ENCODE results near the gene OSTF1.

Gene OSTF1

DNA sequence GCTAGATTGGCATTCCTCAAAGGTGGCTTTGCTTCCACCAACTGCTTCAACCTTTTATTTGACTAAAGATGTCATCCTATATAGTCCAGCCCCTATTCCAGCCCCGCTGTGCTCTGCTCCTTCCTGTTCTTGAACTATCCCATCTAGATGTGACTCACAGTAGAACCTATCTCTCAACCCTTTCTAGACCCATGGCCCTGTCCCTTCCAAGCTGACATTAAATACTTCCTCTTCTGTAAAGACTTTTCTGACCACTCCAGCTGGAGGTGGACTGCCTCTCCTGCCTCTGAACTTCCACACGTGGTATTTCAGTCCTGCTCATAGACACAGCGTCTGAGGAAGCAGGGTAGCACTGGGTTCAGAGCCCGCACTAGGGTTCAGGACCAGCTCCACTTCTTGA lies 32.4 kb downstream of the OSTF1 start:
- DNase-seq (ENCODE audit: low read depth, low spot score), result no peak

DNA sequence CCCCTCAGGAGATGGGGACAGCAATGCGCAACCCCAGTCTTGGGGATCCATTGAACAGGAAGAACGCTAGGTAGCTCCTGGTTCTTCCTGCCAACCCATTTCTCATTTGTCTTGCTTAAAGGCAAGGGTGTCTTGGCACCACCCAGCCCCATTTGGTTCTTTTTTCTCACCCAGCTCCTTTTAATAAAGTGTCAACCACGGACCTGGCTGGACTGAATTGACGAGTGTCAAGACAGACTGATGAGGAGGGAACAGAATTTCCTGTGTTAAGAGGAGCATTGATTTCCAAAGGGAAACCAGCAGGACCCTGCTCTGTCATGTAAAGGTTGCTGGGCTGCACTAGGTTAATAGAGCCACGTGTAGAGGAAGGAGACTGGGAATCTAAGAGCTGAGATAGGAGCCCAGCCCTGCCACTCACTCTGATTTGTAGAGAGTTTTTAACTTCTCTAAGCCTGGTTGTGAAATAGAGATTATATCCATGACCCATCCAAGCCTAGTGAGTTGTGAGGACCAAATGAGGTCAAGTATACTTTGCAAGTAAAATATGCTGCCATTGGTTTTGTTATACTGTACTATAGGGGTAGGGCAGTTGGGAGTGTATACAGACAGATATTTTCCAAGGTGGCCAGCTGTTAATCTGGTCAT lies 33.7 kb downstream of the OSTF1 start:
- DNase-seq (ENCODE audit: low read depth, low spot score), result no peak

DNA sequence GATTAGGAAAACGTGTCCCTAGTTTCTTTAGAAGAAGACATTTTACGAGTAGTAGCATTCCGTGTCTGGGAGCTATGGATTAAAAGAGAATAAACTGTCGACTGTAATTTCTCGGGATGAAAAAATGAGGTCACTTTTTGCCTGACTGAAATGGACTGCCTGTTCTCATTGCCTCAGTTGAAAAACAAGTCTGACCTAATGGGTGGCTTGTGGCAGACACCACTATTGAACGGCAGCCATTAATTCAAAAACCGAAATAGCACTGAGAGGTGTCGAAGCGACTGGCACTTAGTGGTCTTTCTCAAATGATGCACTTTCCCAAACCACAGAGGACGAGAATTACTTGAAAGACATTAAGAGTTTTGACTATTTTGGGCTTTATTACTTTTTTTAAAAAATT lies 35.4 kb downstream of the OSTF1 start:
- no peak for DNase-seq (ENCODE audit: low read depth, low spot score)

DNA sequence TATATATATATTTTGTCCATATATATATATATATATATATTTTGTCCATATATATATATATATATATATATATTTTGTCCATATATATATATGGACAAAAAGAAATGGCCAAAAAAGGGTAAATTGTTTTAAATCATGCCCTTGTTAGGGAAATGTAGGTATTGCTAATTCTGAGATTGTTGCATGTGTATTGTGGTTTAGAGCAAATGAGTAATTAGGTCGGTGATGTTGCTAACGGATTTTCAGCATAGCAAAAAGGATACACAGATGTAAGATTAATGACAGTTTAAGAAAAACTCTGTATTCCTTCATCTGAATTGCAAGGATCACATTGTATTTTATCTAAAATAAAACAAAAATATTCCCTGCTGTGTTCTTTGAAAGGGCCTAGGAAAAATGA lies 40.2 kb downstream of the OSTF1 start:
- no peak for DNase-seq (ENCODE audit: low read depth, low spot score)

DNA sequence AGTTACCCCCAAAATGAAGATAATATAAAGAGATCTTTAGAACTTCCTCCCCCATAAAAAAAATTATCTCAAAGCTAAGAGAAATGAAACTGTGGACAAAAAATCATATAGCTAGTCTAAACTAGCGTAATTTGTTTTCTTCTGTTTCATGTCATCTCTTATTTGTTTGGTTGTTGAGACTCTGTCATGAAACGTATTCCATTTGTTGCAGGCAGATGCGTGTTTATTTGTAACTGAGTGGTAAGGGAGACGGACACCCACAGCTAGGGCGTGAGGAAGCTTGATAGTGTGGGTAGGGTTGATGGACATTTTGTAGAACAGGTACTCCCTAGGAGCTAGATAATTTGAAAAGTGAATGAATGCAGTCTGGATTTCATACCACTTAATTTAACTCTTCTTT lies 41.9 kb downstream of the OSTF1 start:
- no peak for DNase-seq (ENCODE audit: low read depth, low spot score)

DNA sequence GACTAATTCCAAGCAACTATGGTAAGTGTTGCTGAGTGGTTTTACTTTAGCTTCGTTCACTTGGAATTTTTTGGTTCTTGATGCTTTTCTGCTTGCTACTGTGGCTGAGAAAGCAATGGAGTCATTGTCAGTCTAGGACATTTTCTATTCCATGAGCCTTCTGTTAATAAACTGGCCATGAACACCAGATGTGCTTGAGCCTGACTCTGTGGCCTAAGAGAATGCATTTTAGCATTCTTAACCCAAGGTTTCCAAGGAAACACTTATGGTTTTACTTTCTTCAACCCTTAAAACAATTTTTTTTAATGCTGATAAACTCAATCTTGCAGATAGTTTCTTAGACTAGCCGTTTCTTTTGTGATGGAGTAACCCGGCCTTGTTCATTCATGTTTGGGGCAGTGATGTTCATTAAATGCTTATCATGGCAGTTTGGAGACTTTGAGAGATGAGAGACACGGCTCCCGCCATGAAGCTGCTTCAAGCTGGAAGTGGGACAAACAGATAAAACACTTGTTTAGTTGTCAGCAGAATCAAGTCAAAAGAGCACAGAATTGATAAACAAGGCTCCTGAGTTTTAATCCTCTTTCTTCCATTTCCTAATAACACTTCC lies 42.4 kb downstream of the OSTF1 start:
- no peak for DNase-seq (ENCODE audit: low read depth, low spot score)

DNA sequence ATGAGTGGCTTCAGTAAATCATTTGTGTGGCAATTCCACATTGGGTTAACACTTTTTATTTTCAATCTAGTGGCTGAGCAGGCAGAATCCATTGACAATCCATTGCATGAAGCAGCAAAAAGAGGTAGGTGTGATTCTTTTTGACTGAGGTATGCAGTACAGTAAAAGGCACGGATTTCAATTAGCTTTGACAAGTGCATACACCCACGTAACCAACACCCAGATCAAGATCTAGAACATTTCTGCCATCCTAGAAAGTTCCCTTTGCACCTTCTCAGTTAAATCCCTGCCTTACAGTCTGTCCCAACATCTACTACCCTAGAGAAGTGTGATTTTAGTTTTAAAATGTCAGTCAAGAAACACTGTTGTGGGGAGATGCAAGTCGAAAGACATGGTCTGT lies 43.4 kb downstream of the OSTF1 start:
- DNase-seq (ENCODE audit: low read depth, low spot score), result no peak

DNA sequence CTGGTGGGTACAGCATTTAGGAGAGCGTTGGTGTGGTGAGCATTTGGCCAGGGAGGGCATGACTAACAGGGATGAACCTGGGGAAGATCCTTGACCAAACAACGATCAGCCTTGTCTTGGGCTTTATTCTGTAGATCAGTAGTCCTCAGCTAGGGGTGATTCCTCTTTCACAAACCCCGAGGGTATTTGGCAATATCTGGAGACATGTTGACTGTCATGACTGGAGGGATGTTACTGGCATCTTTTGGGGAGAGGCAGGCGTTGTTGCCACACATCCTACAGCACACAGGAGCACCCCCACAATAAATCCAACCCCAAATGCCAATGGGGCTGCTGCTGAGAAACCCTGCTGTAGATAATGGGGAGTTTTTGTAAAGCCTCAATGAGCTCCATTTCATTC lies 43.9 kb downstream of the OSTF1 start:
- DNase-seq (ENCODE audit: low read depth, low spot score), result no peak

DNA sequence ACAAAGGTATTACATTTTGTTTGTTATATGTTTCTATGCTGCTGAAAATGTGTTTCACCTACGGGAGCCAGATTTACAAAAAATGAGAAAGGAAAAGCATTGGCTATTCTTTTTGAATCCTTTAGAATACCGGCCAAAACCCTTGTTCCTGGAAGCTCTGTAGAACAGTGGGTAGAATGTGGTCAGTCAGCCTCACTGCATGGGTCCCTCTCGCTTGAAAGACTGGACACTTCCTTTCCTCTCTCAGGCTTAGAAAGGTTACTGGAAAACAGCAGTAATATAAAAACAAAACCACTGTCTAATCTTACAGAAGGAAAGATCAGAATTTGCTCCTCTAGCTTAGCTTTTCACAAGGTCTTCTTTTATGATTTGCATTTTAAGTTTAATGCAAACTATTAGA lies 45.1 kb downstream of the OSTF1 start:
- DNase-seq (ENCODE audit: low read depth, low spot score), result peak; percentile 41

DNA sequence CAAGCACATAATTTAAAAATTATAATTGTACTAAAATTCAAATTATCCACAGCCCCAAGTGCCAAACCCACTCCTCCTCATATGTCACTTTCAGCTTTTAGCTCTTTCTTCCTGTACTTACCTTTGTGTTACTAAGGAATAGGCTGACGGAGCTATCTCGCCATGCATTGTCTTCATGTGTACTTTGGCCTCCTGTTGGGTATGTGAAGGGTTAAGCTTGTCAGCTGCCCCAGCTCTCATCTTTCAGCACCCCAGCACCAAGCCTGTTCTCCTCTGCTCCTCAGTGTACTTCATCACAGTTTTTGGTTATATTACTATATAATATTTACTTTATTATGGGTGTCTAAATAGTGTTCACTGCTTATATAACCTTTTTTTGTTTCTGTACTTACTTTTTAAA lies 46.2 kb downstream of the OSTF1 start:
- DNase-seq (ENCODE audit: low read depth, low spot score), result no peak

DNA sequence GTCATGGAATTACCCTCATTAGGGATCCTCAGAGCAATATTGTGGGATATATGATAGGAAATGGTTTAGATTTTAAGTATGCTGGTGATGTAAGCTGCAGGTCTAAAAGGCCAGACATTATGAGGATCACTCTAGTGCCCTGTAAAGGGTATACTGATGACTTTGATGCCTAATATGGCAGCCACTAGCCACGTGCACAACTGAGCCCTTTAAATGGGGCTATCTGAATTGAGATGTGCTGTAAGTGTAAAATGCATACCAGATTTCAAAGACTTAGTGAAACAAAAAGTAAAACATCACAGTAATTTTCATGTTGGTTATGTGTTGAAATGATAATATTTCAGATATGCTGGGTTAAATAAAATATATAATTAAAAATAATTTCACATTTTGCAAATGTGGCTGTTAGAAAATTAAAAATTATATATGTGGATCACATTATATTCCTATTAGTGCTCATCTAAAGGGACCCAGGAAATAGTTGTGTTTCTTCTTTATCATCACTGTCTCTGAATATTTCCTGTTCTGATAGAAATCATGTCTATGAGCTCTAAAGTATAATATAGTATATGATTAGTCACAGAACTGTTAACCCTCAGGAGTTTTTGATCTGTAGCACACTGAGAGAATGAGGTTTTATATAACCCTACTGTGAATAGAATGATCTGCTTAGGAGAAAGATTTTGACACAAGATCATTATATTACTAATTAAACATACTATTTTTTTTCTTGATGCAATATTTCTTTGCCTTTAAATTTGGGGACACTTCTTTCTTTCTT lies 50.1 kb downstream of the OSTF1 start:
- DNase-seq (ENCODE audit: low read depth, low spot score), result no peak

DNA sequence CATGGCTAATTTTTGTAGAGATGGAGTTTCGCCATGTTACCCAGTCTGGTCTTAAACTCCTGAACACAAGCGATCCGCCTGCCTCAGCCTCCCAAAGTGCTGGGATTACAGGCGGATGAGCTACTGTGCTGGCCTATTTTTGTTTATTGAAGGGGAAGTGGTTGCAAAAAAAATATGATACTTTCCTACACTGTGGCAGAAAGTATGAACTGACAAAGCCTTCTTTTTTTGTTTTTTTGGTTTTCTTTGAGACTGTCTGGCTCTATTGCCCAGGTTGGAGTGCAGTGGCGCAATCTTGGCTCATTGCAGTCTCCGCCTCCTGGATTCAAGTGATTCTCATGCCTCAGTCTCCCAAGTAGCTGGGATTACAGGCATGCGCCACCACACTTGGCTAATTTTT lies 50.9 kb downstream of the OSTF1 start:
- DNase-seq (ENCODE audit: low read depth, low spot score), result no peak

DNA sequence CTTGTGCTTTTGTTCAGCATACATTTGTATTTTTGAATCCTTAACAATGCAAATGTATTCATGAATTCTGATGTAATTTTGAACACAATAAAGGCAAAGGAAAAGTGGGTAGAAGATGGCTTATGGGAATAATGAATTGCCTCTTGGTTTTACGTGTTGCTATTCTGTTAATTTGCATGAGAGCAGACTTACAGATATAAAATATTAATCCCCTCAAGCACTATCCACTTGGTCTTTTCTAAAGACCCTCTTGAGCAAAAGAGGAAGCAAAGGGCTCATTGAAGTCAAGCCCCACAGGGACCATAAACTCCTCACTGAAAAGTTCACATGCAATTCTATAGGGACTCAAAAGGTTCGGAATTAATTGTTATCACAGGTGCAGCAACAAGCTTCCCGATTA lies 51.9 kb downstream of the OSTF1 start:
- DNase-seq (ENCODE audit: low read depth, low spot score), result no peak

DNA sequence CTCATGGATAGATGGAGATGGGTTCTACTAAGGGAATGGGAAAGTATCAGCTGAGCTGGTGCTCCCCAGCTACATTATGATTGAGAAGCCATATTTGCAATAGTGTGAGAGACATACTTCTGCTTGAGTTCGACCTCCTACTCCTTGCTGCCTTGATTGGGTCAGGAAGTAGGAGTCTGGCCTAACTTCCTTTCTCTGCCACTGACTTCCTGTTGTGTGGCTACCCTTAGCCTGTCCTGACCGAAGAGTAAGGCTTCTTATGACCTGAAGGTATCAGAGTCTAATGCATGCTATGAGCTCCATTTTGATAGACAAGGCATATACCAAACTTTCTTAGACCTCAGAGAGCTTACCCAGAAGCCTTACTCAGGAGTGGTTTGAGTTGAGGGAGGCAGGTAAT lies 53.9 kb downstream of the OSTF1 start:
- no peak for DNase-seq (ENCODE audit: low read depth, low spot score)

DNA sequence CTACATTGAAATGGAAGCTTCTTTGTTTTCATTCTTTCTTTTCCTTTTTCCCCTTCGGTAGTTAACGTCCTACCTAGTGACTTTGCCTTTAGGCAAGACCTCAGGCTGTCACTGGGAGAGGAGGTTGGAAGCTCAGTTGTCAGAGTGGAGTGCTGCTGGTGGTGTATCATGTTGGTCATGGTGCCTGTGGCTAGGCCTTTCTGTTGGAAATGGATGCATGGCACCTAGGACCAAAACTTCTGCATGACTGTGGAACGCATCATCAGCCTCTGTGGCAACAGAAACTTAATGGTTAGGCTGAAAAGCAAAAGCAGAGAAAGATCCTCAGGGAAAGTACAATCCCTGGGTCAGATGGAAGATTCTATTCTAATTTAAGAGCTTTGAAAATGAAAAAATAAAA lies 57.9 kb downstream of the OSTF1 start:
- DNase-seq (ENCODE audit: low read depth, low spot score), result peak; percentile 69

DNA sequence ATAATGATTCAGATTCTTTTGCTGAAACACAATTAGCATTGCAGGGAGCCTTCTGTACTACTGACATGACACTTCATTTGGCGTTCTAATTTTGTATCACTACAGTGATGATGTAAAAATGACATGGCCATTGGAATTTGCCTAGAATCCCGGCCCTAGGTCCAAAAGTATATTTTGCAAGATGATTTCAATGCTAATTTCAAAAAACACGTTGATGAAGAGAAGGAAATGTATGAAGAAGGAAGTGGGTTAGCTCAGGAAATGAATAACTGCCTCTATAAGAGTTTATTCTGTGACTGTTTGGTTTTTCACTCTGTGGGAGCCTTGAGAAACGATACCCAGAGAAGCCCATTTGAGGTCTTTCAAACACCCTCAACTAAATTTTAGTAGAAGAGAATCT lies 59.3 kb downstream of the OSTF1 start:
- peak; percentile 9 for DNase-seq (ENCODE audit: low read depth, low spot score)

DNA sequence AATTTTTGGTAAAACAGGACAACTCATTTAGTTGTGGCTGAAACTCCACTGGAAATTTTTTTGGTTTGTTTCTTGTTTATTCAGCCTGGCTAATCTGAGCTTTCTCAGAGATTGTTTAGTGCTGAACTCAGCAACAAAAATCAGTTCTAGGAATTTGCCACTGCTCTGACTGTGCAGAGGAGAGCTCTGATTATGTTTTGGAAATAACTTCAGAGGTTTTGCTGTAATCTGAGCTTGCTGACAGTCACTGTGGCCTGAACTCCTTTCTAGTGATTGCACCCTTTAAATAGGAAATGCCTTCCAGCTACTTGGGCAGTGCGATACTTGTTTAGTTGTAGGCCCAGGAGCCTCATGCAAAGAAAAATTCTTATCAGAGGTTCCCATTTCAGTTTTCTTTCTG lies 60.2 kb downstream of the OSTF1 start:
- peak; percentile 93 for DNase-seq (ENCODE audit: low read depth, low spot score)

DNA sequence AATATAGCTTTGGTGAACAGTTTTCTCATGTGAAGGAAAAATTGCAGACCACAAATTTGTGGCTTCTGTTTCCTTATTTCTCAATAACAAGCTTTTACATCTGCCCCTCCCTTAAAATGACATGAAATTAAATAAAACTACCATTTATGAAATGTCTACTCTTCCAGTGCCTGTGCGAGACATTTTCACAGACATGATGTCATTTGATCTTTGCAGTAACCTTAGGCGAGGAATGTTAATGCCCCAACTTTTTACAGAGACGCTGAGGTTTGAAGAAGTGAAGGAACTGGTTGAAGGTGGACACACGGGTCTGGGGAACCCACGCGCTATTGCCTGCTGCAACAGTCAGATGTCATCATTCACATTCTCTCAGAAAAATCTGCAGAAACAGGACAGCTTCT lies 61.5 kb downstream of the OSTF1 start:
- DNase-seq (ENCODE audit: low read depth, low spot score), result peak; percentile 3

DNA sequence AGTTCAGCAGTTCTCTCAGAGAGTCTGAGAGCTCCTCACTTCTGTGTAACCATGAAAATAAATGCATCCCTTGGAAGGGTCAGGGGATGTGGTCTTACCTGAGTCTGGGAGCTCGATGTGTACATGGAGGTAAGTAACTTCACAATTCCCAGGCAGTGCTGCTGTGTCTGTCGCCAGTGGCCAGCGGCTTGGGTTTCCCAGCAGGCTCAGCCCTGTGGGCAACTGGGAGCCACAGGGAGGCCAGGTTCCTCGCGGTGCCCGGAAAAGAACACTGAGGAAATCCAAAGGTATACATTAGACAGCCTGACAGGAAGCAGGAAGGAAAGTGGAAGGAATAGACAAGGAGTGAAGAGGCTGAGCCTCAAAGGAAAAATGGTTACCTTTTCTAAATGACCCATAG lies 62.2 kb downstream of the OSTF1 start:
- DNase-seq (ENCODE audit: low read depth, low spot score), result no peak

DNA sequence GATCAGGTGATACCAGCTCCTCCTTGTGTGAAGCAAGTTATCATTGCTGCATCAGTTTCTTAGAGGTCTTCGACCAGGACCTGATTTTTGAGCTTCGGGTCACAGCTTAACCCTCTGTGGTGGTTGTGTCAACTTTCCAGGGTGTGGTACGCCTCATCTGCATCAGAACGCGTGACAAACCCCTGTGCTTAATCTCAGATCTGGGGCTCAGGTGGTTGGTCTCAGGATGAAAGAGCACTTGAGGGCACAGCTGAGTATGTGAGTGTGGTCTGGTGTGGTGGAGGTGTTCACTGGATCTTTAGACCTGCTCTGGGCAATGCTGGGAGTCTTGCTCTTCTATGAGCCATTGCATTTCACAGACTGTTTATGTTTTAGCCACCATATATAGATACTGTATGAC lies 64.1 kb downstream of the OSTF1 start:
- DNase-seq (ENCODE audit: low read depth, low spot score), result no peak

DNA sequence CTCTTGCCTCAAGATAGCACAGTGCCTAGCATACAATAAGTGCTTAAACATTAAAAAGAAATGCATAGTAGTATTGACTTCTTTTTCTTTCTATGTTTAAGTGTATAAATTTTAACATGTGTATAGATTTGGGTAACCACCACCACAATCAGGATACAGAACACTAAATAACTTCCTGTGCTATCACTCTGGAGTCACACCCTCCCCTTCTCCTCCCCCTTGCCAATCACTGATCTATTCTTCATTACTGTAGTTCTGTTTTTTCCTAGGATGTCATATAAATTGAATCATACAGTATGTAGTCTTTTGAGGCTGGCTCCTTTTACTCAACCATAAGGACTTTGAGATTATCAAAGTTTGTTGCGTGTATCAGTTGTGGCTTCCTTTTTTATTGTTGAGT lies 68.5 kb downstream of the OSTF1 start:
- no peak for DNase-seq (ENCODE audit: low read depth, low spot score)

DNA sequence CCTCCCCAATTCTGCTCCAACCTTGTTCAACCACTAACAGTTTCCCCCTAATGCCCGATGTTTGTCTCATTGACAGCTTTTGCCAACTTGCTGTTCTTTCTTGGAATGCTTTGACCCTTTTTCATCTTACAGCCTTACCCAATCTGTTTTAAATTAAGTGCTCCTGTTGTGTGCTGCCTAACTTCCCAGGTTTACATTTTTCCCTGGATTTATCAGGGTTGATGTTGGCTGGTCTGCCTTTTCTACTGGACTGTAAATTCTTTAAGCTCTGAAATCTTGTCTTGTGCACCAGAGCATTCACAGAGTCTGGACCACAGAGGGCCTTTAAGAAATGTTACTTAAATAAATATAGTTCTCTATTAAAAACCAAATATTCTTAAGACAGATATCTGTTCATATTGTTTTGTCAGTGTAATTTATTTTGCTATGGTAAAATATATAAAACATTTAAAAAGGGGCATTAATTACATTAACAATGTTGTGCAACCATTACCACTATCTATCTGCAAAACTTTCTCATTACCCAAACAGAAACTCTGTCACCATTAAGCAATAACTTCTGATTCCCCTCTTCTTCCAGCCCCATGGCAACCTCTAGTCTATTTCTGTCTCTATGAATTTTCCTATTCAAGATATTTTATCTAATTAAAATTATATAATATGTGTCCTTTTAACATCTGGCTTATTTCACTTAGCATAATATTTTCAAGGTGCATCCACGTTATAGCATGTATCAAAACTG lies 73.0 kb downstream of the OSTF1 start:
- DNase-seq (ENCODE audit: low read depth, low spot score), result no peak

DNA sequence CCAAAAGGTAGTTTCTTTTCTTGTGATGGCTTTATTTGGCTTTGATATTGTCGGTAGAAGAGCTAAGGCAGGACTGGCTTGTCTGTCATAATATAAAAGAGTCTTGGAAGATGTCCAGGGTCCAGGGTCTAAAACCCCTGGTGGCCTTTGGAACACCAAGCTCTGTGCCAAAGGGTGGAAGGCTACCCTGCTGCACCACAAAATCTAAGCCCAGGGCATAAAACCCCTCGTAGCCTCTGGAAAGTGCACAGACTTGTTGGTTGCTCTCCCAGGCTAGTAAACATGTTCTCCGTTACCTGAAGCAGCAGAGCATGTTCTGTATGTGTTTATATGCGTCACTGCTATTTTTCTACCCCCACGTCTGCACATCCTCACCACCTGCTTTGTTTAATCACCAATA lies 75.5 kb downstream of the OSTF1 start:
- DNase-seq (ENCODE audit: low read depth, low spot score), result no peak

All from astrocyte of the hippocampus (primary cell).